Muscle layer of duodenum (tissue), 2 donors: ENCODE results near the gene ARHGAP4.

Source experiments
- H3K27ac ChIP-seq: one replicate; pipeline ENCODE4 v1.7.0; 2013; ENCODE audit warnings: mild to moderate bottlenecking, low read length
- H3K27me3 ChIP-seq: one replicate; pipeline ENCODE4 v1.7.0; 2013; ENCODE audit warnings: low read depth, mild to moderate bottlenecking, control low read depth, low read length
- H3K36me3 ChIP-seq, 2 donors: one replicate each; pipeline ENCODE4 v1.7.0; 2013; ENCODE audit warnings: low read length in 2 of 2, control low read depth in 1 of 2, mild to moderate bottlenecking in 1 of 2; ENCODE audit not compliant: insufficient read depth in 2 of 2, control insufficient read depth in 1 of 2
- H3K4me1 ChIP-seq, 2 donors: one replicate each; pipeline ENCODE4 v1.7.0; 2013; ENCODE audit warnings: low read length in 2 of 2, mild to moderate bottlenecking in 2 of 2, control low read depth in 1 of 2, moderate library complexity in 1 of 2; ENCODE audit not compliant: insufficient read depth in 2 of 2, control insufficient read depth in 1 of 2
- H3K4me3 ChIP-seq, 2 donors: one replicate each; pipeline ENCODE4 v1.7.0; 2013; ENCODE audit warnings: low read length in 2 of 2, low read depth in 1 of 2, mild to moderate bottlenecking in 1 of 2
- H3K9me3 ChIP-seq, 2 donors: one replicate each; pipeline ENCODE4 v1.7.0; 2013; ENCODE audit warnings: low read length in 2 of 2, control low read depth in 1 of 2, mild to moderate bottlenecking in 1 of 2; ENCODE audit not compliant: control insufficient read depth in 1 of 2
- donor health status: healthy.

The ARHGAP4 gene

DNA sequence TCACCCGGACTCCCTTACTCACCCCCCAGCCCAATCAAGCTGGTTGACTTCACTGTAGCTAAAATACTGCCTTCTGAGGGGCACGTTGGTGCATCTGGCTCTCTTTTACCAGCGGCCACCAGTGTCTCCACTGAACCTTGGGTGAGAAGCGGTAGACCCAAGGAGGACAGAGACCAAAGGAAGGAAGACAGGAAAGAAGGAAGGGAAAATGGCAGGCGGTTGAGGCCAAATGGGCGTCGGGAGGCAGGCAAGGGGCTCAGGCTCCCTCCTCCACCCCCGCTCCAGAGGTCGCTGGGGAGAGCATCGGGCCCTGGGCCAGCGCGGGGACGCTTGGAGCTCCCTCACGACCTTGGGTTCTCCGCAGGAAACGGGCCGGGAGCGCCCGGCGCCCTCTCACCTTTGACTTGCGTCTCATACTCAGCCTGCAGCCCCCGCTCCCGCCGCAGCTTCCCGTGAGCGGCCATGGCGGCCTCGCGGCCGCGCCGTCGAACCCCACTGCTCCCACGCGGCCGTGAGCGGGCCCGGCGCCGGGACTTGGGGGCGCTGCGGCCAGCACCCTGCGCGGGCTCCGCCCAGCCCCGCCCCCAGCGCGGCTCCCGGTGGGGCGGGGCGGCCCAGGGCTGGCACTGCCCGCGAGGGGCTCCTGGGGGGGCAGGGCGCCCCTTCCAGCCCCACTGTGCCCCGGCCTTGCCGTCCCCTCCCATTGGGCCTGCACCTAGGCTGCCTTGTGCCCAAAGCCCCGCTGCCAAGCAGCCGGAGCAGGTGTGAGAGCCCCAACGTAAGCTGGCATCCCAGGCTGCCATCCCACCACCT lies at the start of gene ARHGAP4:
ARHGAP4 (minus strand) TSS at position 526 of the 813 bp plus-strand sequence; CDS start at position 464, 62 bp downstream.
- H3K27ac ChIP-seq, result peak within 1 kb of the TSS; percentile 89
- H3K27me3 ChIP-seq, result no peaks in the 10 kb centered on the region
- peaks cover 0 to 6% of the 10 kb centered on the region in 2 donors for H3K36me3 ChIP-seq
- no peaks in the 10 kb centered on the region for H3K9me3 ChIP-seq
- H3K4me1 ChIP-seq, result peaks cover 0 to 38% of the 10 kb centered on the region in 2 donors
- peak within 1 kb of the TSS; percentile 59 to 75 for H3K4me3 ChIP-seq

DNA sequence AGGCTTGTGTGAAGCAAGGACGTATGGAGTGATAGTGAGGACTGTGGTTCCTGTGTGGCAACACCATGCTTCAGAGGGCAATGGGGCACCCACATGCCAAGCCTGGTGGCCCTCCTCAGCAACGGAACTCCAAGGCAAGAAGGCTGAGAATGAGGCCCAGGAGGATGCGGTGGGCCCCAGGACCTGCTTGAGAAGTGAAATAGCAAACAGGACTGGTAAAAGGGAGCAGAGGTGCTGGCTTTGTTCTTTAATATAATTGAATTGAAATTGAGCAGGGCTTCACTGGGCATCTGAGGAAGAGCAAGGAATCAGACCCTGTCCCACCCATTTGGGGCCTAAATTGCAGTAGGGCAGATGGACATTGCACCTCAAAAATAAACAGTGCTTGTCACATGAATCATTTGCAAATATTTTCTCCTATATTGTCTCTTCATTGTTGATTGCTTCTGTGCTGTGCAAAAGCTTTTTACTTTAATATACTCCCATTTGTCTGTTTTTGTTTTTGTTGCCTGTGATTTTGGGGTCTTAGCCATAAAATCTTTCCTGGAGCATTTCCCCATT lies 48.7 kb upstream of the ARHGAP4 start:
- Histone ChIP-seq H3K4me1 (peaks cover 5 to 17% of the 10 kb centered on the region in 2 donors), H3K9me3 (no peaks in the 10 kb centered on the region), H3K36me3 (peaks cover 0 to 5% of the 10 kb centered on the region in 2 donors), H3K4me3 (no peak overlapping the region), H3K27ac (no peak overlapping the region), H3K27me3 (no peaks in the 10 kb centered on the region)

DNA sequence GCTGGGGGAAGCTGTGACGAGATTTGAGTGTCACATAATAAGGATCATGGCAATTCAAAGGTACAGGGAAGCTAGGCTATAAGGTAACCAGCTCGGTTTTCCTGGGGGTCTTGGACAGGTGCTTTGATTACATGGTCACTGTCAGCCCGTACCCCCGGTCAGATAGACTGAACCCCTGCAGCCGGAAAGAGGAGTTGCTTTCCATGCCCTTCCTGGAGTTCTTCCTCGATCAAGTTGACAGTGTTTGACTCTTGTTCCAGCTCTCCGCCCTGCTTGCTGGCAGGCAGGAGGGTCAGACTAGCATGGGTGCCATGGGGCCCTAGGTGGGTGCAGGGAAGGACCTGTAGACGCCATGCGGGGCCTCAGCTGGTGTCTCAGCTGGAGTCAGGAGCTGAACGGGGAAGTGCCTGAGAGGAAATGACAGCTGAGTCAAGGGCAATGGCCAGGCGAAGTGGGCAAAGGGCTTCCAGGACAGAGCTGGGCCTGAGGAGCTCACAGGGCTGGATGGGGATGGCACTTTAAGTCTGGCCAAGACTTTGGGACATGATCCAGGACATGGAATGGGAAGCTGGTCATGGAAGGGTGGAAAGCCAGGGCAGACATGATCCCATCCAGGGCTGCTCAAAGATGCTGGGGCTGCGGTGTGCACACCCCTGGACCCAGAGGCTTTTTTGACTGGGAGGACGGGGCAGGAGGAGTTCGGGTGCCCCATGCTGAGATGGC lies 48.1 kb upstream of the ARHGAP4 start:
- peak overlapping the region; percentile 56 to 68 for H3K4me3 ChIP-seq
- H3K36me3 ChIP-seq, result peaks cover 0 to 5% of the 10 kb centered on the region in 2 donors
- no peaks in the 10 kb centered on the region for H3K9me3 ChIP-seq
- peak overlapping the region; percentile 95 for H3K27ac ChIP-seq
- H3K27me3 ChIP-seq, result no peaks in the 10 kb centered on the region
- peaks cover 5 to 23% of the 10 kb centered on the region in 2 donors for H3K4me1 ChIP-seq

DNA sequence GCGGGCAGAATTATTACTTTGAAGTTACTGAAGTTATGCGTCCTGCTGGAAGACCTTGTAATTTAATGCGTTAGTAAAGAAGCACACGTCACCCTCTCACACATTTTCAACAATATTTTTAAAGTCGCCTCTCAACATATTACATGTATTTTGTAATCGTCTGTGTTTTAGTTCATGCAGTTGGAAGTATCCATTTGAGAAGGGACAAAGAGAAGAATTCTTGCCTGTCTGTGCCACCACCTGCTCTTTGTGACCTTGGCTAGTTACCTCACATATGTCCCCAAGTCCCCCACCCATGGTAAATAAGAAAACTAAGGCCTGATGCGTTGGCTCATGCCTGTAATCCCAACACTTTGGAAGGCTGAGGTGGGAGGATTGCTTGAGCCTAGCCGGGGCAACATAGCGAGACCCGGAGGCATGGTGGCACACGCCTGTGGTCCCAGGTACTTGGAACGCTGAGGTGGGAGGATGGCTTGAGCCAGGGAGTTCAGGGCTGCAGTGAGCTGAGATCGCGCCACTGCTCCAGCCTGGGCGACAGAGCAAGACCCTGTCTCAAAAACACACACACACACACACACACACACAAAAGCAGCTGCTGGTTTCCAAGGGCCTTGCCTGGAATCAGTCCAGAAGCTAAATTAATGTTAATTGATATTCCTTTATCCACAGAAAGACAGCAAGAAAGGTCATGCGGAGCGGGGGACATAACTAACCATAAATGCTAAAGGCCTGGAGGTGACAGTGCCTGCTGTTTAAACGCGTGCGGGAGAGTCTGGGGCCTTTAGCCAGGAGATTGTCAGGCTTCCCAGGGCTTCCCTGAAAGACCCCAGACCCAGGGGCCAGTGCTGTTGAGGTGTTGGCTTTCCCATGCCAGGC lies 47.3 kb upstream of the ARHGAP4 start:
- peak overlapping the region; percentile 95 for H3K27ac ChIP-seq
- no peaks in the 10 kb centered on the region for H3K27me3 ChIP-seq
- peak overlapping the region; percentile 56 to 68 for H3K4me3 ChIP-seq
- H3K4me1 ChIP-seq, result peaks cover 7 to 29% of the 10 kb centered on the region in 2 donors
- H3K36me3 ChIP-seq, result peaks cover 0 to 5% of the 10 kb centered on the region in 2 donors
- H3K9me3 ChIP-seq, result no peaks in the 10 kb centered on the region

DNA sequence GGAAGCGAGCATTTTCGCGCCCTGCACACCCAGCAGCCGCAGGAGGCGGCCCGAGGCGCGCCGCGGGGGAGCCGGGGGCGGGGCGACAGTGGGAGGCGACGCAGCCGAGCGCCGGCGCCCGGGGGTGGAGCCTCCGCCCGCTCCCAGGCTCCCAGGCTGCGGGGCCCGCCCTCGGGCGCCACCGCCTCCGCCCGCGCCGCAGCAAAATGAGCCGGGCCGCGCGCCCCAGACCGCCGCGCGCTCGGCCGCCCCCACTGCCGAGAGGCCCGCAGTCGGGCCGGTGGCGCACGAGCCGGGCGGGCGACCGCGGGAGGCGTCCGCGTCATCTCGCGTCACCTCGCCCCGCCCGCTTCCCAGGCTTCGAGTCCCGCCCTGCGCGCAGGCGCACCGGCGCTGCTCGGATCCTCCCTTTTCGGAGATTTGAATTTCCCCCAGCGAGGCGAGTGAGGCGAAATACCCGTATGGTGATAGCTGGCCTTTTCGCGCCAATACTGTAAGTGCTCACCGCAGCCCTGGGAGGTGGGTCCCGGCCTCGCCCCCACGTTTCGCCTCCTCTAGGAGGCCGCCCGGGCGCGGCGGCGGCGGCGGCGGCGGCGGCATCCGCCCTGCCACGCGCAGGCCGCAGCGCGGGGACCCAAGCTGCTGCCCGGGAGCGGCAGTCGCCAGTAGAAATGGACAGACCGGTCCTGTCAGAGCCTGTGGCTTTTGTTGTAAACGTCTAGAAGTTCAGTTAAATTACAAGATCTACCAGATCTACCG lies 46.5 kb upstream of the ARHGAP4 start, which contains the start of gene TMEM187:
TMEM187 (plus strand) TSS at position 387 of the 759 bp plus-strand sequence. CDS start 9,309 bp downstream, outside the sequence.
- Histone ChIP-seq H3K36me3 (peaks cover 0 to 5% of the 10 kb centered on the region in 2 donors), H3K4me1 (peaks cover 11 to 37% of the 10 kb centered on the region in 2 donors), H3K4me3 (peak within 1 kb of the TSS; percentile 76 to 80), H3K27me3 (no peaks in the 10 kb centered on the region), H3K9me3 (no peaks in the 10 kb centered on the region), H3K27ac (peak within 1 kb of the TSS; percentile 95)

DNA sequence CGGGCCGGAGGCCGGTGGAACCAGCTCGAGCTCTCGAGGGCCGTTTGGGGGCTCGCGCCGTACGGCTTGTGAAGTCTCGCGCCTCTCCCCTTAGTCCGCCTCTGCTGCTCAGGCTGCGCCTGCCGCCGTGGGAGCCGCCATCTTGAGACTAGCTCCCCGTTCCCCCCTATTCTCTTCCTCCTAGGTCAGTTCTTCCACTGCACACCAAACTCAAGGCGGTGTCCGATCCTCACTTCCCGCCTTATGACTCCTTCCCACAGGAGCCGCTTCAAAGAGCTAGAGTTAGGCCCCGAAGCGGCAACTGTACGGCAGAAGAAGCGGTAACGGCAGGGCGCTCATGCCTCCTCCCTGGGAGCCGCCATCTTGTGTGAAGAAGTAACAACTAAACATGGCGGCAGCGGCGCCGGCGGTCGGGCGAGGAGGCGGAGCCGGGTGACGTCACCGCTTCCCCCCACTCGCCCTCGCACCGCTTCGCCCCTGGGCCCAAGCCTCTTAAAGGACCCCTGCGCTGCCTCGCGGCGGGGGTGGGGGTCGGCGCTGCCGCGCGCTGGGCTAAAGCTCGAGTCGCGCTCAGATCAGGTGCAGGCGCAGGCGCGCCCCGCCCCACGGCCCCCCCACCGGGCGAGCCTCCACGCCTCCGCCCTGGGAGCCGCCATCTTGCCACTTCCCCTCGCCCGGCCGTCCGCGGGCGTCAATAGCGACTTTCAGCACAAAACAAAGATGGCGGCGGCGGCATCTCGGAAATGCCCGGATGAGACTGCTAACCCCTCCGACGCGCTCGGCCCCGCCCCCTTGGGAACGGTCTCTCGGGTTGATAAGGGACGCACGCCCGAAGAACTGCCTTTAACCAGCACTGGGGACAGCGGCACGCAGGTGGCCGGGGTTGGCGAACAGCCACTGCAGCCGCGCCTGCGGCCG lies 45.6 kb upstream of the ARHGAP4 start, which contains the start of gene HCFC1:
HCFC1 (minus strand) TSS at position 369 of the 918 bp plus-strand sequence. CDS start 978 bp downstream, outside the sequence.
- H3K27ac ChIP-seq, result peak within 1 kb of the TSS; percentile 95
- H3K4me3 ChIP-seq, result peak within 1 kb of the TSS; percentile 76 to 80
- peaks cover 11 to 45% of the 10 kb centered on the region in 2 donors for H3K4me1 ChIP-seq
- H3K9me3 ChIP-seq, result no peaks in the 10 kb centered on the region
- H3K27me3 ChIP-seq, result no peaks in the 10 kb centered on the region
- peaks cover 0 to 5% of the 10 kb centered on the region in 2 donors for H3K36me3 ChIP-seq

DNA sequence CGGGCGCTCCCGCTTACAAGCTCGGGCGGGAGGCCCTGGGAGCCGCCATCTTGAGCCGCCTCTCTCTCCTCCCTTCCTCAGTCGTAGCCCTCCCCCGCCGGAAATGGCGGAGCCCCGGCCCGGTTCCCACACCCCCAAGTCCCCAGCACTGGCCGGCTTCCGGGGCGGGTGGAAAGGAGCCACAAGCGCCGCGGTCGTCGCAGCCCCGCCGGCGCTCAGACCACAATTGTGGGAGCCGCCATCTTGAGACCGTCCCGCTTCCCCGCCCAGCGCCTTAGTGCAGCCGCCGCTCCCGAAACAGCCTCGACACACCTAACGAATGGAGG lies 45.0 kb upstream of the ARHGAP4 start:
- peak overlapping the region; percentile 94 for H3K27ac ChIP-seq
- peaks cover 11 to 51% of the 10 kb centered on the region in 2 donors for H3K4me1 ChIP-seq
- peaks cover 0 to 5% of the 10 kb centered on the region in 2 donors for H3K36me3 ChIP-seq
- H3K9me3 ChIP-seq, result no peaks in the 10 kb centered on the region
- H3K4me3 ChIP-seq, result peak overlapping the region; percentile 76 to 80
- H3K27me3 ChIP-seq, result no peaks in the 10 kb centered on the region

DNA sequence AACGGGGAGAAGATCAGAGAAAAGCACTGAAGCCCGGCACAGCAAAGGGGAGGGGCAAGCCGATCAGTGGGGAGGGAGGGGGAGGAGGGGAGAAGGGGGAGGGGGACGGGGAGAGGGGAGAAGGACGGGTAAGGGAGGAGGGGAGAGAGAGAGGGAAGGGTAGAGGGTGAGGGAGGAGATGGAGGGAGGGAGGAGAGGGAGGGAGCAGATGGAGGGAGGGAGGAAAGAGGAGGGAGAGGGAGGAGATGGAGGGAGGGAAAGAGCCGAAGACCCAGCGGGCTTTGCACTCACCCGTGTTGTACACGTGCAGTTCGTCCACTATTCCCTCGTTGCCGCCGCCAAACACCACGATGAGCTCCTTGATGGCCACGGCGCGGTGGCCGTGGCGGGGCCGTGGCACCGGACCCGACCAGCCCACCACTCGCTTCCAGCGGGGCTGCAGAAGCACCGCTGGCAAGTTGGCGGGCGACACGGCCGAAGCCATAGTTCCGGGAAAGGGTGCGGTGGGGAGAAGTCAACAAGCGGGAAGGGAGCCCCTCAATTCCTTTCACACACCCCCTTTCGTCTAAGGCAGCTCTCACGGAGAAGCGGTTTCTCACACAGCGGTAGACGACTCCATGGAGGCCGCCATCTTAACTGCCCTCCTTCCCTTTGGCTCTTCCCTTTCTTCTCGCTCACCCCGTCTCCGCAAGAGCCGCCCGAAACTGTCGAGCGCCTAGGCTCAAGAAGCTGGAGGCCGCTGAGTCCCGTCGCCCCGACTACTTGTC lies 44.5 kb upstream of the ARHGAP4 start:
- Histone ChIP-seq H3K4me3 (peak overlapping the region; percentile 67 to 76), H3K27ac (peak overlapping the region; percentile 94), H3K9me3 (no peaks in the 10 kb centered on the region), H3K4me1 (peaks cover 11 to 57% of the 10 kb centered on the region in 2 donors), H3K27me3 (no peaks in the 10 kb centered on the region), H3K36me3 (peaks cover 0 to 5% of the 10 kb centered on the region in 2 donors)

DNA sequence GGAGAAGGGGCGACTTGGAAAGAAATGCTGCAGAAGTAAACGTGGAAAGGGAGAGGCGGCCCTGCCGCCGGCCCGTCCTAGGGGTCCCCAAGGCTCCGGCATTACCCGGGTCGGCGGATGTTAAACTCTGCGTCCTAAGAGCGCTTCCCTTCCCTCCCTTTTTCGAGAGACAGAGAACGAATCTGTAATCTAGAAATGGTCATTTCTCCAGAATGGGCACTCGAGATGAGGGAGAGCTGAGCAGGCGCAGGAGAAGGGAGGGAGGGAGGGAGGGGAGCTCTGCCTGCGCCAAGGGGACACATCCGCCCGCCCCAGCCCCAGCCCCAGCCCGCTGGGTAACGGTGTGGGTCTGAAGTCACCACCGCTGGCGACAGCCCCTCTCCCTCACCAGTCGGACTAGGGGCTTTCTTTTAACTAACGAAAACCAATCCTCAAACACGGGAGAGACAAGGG lies 43.9 kb upstream of the ARHGAP4 start:
- peaks cover 11 to 57% of the 10 kb centered on the region in 2 donors for H3K4me1 ChIP-seq
- H3K27me3 ChIP-seq, result no peaks in the 10 kb centered on the region
- H3K36me3 ChIP-seq, result peaks cover 0 to 5% of the 10 kb centered on the region in 2 donors
- H3K9me3 ChIP-seq, result no peaks in the 10 kb centered on the region
- H3K4me3 ChIP-seq, result peak overlapping the region; percentile 67 to 76
- H3K27ac ChIP-seq, result no peak overlapping the region
